Esophagus muscularis mucosa (tissue), 3 donors: Measurements from ENCODE around the gene LRRC72.

ENCODE experiments used
- CTCF ChIP-seq, 3 experiments: fragments of 200-600 bp in 2 of 3; fragments of 450-650 bp in 1 of 3; sonication (generic) in 2 of 3; IDR thresholded peaks; one replicate each; pipeline ENCODE4 v1.5.1; 2017 to 2019; ENCODE audit warnings: antibody characterized with exemption in 3 of 3, mild to moderate bottlenecking in 2 of 3, moderate library complexity in 1 of 3
- POLR2A ChIP-seq: fragments of 450-650 bp; IDR thresholded peaks from one replicate; pipeline ENCODE4 v1.6.1; 2017; ENCODE audit warnings: antibody characterized with exemption, moderate library complexity, mild to moderate bottlenecking, low read depth

- TF ChIP-seq CTCF (IDR thresholded peaks at IDR 0.05) (no peak), POLR2A (no peak)
Measured at GRCh38 chr7:16502303-16502702, 24.3 kb upstream of the LRRC72 start.
